AG09309 (cell line): ENCODE results near the gene OTOL1.

ENCODE experiments used
- DNase-seq: peaks from one replicate; pipeline ENCODE4 v3.0.0-alpha.2; 2010; ENCODE audit warnings: low read depth
- H3K4me3 ChIP-seq: 2 replicates; pipeline ENCODE4 v1.5.1; 2011; ENCODE audit warnings: mild to moderate bottlenecking, low read depth, low read length, moderate library complexity; ENCODE audit not compliant: control insufficient read depth
- CTCF ChIP-seq: IDR thresholded peaks from 2 replicates; pipeline ENCODE4 v1.5.1; 2011; ENCODE audit warnings: mild to moderate bottlenecking, low read depth, low read length, inconsistent platforms; ENCODE audit not compliant: insufficient read depth, control insufficient read depth; ENCODE audit errors: missing control alignments

OTOL1 gene

GRCh38 chr3:161531930-161532329 is 35.3 kb downstream of the OTOL1 start:
- H3K4me3 ChIP-seq, result no peak overlapping the region
- no peak for TF ChIP-seq CTCF
- DNase-seq, result no peak

DNA sequence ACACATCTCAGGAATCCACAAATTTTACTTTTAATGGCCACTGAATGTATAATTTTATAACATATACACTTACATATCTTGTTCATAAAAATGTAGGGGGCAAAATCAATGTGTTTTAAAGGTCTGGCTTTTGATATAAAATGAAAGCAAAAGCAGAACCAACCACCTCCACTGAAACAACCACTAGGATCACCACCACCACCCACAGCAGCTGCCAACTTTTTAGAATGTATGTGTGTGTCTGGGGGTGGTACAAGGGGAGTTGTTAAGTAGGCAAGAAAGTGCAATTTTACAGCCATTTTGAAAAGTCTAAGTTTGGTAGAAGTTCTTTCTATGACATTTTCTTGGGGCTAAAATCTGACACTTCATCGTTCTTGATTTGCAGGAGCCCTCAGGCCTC is 44.0 kb downstream of the OTOL1 start:
- DNase-seq, result no peak
- no peak overlapping the region for H3K4me3 ChIP-seq
- TF ChIP-seq CTCF, result no peak

- no peak for TF ChIP-seq CTCF
- H3K4me3 ChIP-seq, result no peak overlapping the region
- no peak for DNase-seq
Observed at GRCh38 chr3:161545824-161546223, 49.2 kb downstream of the OTOL1 start.

DNA sequence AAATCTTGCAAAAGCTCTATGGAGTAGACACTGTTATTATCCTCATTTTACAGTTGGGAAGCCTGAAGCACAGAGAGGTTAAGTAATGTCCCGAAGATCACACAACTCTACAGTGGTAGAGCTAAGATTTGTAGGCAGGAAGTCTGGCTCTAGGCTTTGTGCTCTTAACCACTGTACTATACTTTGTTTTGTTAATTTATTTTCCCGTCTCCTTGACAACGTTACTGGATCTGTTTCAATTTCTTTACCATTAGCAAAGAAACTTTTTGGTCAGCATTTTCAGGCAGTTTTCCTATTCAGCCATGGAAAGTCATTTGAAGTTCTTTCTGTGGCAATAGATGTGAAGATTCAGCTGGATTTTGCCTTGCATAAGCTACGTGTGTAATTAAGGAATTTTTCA is 51.7 kb downstream of the OTOL1 start:
- TF ChIP-seq CTCF, result no peak
- no peak overlapping the region for H3K4me3 ChIP-seq
- no peak for DNase-seq

DNA sequence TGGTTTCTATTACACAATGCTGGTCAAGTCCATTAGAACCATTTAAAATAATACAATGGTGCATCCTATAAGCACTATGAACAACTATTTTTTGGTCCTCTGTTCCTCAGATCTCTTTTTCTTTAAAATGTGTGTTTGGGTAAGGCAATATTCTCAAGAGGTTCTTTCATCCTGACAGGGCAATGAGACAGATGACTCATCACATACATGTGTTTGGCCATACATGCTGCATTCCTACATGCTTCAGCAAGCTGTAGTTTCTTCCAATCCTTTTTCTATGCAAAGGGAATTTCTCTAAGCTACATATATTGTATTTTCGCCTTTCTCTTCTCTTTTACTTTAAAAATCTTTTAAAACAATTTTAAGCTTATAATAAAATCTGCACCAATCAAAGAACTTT is 52.7 kb downstream of the OTOL1 start:
- no peak for TF ChIP-seq CTCF
- DNase-seq, result no peak
- H3K4me3 ChIP-seq, result no peak overlapping the region

- H3K4me3 ChIP-seq, result no peak overlapping the region
- no peak for TF ChIP-seq CTCF
- no peak for DNase-seq
Observed at GRCh38 chr3:161550491-161551195, 54.0 kb downstream of the OTOL1 start.
